SK-N-SH treated with all-trans-retinoic acid at 6 μM for 48 hours (cell line): ENCODE results near the gene RNF19B.

ENCODE experiments used
- ARNTL ChIP-seq: fragments of 450-650 bp; formaldehyde crosslinking; IDR thresholded peaks from 2 replicates; pipeline ENCODE4 v1.5.0; 2020; ENCODE audit warnings: low read depth, mild to moderate bottlenecking, moderate library complexity, borderline replicate concordance
- PPARA ChIP-seq: fragments of 250-450 bp; sonication (Bioruptor Pico); IDR thresholded peaks from 2 replicates; pipeline ENCODE4 v1.5.0; 2020; ENCODE audit warnings: mild to moderate bottlenecking, borderline replicate concordance
- ZFP3 ChIP-seq: fragments of 250-450 bp; sonication (Bioruptor Pico); IDR thresholded peaks from 2 replicates; pipeline ENCODE4 v1.5.0; 2020; ENCODE audit warnings: mild to moderate bottlenecking, moderate library complexity
- ZFP30 ChIP-seq: fragments of 450-650 bp; formaldehyde crosslinking; IDR thresholded peaks from 2 replicates; pipeline ENCODE4 v1.5.0; 2022; ENCODE audit warnings: mild to moderate bottlenecking, moderate library complexity
- TF ChIP-seq, protein P1 (sequence below): fragments of 250-450 bp; sonication (Bioruptor Pico); IDR thresholded peaks from 2 replicates; pipeline ENCODE4 v1.8.0; 2020; ENCODE audit warnings: mild to moderate bottlenecking, moderate library complexity, borderline replicate concordance

DNA sequence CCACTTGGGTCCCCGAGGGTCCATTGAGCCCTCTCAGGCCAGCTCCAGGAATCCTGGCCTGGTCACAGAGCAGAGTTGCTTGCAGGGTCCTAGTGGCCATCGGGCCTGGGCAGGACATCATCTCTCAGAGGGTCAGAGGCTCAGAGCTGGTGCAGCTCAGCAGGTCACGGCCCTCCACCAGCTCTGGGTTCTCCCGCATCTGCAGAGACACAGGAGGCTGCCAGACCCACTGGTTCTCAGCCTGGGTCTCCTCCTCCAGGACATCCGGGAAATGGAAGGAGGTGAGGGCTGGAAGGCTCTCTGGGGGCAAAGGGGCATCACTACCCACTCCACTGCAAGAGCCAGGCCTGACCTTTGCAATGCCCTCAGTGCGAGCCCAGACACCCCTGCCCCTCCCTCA, 69.9 kb downstream of the RNF19B start:
- TF ChIP-seq, protein P1, sequence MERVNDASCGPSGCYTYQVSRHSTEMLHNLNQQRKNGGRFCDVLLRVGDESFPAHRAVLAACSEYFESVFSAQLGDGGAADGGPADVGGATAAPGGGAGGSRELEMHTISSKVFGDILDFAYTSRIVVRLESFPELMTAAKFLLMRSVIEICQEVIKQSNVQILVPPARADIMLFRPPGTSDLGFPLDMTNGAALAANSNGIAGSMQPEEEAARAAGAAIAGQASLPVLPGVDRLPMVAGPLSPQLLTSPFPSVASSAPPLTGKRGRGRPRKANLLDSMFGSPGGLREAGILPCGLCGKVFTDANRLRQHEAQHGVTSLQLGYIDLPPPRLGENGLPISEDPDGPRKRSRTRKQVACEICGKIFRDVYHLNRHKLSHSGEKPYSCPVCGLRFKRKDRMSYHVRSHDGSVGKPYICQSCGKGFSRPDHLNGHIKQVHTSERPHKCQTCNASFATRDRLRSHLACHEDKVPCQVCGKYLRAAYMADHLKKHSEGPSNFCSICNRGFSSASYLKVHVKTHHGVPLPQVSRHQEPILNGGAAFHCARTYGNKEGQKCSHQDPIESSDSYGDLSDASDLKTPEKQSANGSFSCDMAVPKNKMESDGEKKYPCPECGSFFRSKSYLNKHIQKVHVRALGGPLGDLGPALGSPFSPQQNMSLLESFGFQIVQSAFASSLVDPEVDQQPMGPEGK (CRISPR knock-in tag), result no peak
- no peak for TF ChIP-seq PPARA (CRISPR knock-in tag)
- TF ChIP-seq ARNTL (CRISPR knock-in tag), result no peak
- no peak for TF ChIP-seq ZFP30 (CRISPR knock-in tag)
- no peak for TF ChIP-seq ZFP3 (CRISPR knock-in tag)
